GOT3 (cell line): ENCODE measurements around the gene ARHGAP22.
A peak's percentile ranks its signal among the peaks of the same experiment; 100 is the strongest.
"Not testable (repeated sequence)": the region's sequence is repeated elsewhere in the genome, so short reads cannot be mapped to it uniquely, and the experiment has no call there.

Experiments used
- DNase-seq: peaks from one replicate; lab custom pipeline; 2025; ENCODE audit warnings: mixed read lengths; lab: John Stamatoyannopoulos, UW

Gene ARHGAP22, protein sequence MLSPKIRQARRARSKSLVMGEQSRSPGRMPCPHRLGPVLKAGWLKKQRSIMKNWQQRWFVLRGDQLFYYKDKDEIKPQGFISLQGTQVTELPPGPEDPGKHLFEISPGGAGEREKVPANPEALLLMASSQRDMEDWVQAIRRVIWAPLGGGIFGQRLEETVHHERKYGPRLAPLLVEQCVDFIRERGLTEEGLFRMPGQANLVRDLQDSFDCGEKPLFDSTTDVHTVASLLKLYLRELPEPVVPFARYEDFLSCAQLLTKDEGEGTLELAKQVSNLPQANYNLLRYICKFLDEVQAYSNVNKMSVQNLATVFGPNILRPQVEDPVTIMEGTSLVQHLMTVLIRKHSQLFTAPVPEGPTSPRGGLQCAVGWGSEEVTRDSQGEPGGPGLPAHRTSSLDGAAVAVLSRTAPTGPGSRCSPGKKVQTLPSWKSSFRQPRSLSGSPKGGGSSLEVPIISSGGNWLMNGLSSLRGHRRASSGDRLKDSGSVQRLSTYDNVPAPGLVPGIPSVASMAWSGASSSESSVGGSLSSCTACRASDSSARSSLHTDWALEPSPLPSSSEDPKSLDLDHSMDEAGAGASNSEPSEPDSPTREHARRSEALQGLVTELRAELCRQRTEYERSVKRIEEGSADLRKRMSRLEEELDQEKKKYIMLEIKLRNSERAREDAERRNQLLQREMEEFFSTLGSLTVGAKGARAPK

DNA sequence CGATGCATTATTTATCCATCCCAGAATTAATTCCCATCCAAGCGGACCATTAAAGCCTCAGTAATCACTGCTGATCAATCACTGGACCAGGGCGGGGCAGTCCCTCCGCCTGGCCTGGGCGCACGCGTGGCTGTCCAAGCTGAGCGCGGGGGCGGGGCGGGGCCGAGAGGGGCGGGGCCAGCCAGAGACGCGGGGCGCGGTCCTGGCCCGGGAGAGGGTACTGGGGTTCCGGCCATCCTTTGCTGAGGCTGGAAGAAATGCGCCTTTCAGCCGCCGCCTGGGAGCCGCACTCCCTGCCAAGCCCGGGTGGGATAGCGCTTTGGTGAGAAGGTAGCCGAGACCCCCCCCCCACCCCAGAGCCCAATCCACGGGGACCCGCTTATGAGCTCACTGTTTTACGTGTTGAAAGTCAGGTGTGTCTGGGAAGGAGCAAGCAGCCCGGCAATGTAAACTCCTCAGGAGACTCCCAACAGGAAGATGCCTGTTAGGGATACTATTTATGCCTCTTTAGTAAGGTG is at the start of gene ARHGAP22:
TSS of gene ARHGAP22 (minus strand) at position 83 of the 518 bp plus-strand sequence. CDS start 277 bp downstream, outside the sequence.
- DNase-seq: no peak

DNA sequence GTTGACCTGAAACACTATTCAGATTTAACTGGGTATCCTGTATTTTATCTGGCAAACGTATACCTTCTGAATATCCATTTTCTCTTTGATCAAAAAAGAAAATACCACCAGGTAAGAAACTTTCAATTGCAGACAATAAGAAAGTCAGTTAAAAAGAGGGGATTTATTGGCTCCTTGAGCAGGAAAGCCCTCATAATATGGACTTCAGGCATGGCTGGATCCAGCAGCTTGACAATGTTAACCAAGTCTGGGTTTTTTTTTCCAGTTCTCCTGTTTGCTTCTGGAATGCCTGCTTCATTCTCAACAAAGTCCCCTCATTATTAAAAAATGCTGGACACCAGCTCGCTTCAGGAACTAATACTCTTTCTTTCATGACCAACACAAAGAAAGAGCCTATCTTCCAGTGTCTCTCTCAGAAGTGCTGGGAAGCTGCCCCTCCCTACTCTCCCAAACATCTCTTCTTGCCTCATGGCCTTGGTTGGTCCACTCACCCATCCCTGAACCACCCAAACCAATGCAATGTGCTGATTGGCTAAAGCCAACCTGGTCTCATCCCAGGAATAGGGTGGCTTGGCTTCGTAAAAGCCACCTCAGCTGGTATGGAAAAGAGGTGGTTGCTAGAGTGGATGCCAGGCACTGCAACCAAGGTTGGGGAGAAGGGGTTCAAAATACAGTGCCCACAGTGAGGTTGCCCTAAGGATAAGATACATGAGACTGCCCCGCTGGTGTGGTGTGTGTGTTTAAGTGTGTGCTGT is 49.2 kb upstream of the ARHGAP22 start:
- no peak for DNase-seq

- DNase-seq: no peak
Measured at GRCh38 chr10:48653347-48653746, 48.5 kb upstream of the ARHGAP22 start.

- no peak for DNase-seq
Measured at GRCh38 chr10:48652344-48652743, 47.5 kb upstream of the ARHGAP22 start.

DNA sequence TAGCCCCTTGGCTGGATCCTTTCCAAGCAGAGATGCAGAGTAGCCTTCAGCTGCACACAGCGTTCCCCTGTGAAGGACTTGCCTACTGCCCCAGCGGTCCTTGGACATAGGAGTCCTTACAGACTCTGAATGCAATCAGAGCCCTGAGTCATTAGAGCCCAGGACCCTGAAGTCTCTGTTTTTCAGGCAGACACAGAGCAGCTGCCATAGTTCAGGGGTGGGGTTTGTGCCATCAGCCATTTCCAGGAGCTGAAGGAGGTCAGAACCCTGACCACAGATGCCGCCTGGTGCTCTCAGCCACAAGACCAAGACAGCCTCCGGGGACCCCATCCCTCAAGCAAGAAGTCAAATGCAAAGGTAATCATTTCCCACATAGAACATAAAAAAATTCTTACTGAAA is 47.0 kb upstream of the ARHGAP22 start:
- DNase-seq: no peak

- DNase-seq: no peak
Measured at GRCh38 chr10:48651293-48651692, 46.4 kb upstream of the ARHGAP22 start.

DNA sequence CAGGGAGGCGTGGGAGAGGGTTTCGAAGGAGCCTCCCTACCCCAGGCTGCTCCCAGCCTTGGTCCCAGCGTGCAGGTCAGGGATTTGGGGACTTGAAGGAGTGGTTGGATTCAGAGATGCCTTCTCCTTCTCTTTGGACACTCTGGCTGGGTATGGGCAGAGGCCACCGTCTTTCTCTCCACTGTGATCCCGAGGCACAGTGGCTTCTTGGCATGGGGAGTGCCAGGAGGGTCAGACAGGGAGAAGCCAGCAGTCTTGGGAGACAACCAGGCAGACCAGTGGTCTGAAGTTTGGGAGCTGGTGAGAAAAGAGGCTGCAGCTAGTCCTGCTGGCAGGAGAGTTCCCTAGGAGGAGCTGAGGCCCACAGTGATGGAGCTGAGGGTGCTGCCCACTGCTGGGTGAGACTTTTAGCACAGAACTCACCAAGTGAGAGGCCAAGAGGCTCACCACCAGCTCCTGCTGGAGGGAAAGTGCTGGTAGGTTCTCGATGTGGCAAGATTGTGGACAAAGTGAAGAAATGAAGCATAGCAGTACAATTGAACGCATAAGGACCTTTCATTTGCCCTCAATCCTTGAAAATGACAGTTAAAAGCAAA is 44.6 kb upstream of the ARHGAP22 start:
- DNase-seq: no peak

GRCh38 chr10:48648172-48648942 is 43.5 kb upstream of the ARHGAP22 start:
- DNase-seq: no peak

- DNase-seq: not testable (repeated sequence)
Measured at GRCh38 chr10:48647073-48647472, 42.2 kb upstream of the ARHGAP22 start.

DNA sequence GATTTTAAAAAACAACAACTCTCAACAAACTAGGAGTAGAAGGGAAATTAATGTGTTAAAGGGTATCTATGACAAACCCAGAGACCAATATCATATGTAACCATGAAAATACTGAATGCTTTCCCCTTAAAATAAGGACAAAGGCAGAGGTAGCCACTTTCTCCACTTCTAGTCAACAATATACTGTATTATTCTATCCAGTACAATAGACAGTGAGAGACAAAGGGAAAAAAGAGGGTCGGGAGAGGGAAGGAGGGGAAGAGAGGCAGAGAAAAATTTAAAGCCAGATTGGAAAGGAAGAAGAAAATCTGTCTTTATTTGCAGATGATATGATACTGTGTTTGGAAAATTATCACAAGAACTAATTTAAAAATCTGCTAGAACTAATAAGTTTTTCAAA is 40.7 kb upstream of the ARHGAP22 start:
- no peak for DNase-seq

GRCh38 chr10:48641099-48641690 is 36.3 kb upstream of the ARHGAP22 start:
- not testable (repeated sequence) for DNase-seq

GRCh38 chr10:48640326-48640725 is 35.5 kb upstream of the ARHGAP22 start:
- DNase-seq: no peak

- no peak for DNase-seq
Measured at GRCh38 chr10:48639632-48640031, 34.8 kb upstream of the ARHGAP22 start.

DNA sequence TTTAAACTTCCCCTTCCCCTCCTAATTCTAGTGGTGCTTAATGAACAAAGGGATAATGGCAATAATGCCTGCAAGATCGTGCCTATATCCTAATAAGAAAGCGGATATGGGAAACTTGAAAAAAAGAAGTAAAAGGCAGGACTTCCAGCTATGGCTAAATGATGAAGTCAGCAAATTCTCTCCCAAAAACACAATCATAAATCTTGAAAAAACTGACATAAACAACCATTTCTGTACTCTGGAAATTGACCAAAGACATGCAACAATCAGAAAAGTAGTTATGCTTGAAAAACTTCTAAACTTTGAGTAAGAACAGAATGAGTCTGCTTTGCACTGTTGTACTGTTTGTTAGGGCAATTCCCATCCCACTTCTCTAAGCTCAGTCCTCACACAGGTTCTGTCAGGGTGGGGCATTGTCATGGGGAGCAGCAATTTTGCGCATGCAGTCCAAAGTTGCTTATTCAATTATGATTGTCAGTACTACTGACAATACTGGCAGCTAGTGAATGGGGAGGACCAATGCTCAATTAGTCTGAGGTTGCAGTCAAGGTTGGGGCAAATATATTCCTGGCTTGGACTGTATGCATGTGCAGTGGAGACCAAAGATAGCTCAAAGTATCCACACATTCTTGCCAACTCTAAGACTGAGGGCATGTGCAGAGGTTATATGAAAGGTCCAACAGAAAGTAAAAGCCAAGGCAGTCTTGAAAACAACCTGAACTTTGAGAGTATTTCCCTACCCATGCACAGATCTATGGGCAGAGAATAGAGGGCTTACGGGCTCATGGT is 34.1 kb upstream of the ARHGAP22 start:
- no peak for DNase-seq

GRCh38 chr10:48638158-48638557 is 33.3 kb upstream of the ARHGAP22 start:
- no peak for DNase-seq

DNA sequence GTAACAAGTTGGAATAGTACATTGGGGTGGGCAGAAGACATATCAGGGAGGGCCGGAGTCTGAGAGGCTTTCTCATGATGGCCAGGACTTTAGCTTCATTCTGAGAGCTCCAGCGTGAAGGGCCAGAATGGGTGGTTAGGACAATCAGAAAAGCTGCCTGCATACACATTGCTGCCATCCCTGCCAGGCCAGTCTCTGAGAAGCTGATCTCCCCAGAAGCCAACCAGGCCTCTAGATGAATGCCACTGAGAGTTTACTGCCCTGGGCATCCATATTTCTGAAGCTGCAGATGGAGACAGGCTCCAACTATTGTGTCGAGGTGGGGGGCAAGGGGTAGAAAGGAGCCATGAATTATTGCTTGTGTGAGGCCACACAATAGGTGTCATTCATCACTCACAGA is 32.0 kb upstream of the ARHGAP22 start:
- DNase-seq: no peak

DNA sequence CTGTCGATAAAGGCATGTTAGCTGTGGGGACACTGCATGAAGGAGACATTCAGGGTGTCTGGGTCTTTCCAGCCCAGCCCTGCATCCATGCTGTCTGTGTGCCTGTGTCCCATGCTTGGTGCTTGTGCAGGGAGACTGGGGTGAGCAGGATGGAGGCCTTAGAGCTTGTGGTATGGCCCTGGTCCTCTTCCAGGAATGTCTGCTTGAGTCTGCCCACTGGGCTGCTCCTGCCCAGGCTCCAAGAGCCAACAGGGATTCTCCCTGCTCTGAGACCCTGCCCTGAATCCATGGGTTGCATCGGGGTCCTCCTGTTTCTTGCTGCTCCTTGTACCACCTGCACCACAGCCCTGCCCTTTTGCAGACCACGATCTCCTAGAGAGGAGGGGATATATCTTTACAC is 31.4 kb upstream of the ARHGAP22 start:
- DNase-seq: no peak

GRCh38 chr10:48634984-48635557 is 30.2 kb upstream of the ARHGAP22 start:
- no peak for DNase-seq

GRCh38 chr10:48634198-48634983 is 29.5 kb upstream of the ARHGAP22 start:
- DNase-seq: peak; percentile 73
